IPS-NIHi7 (cell line): ENCODE results near the gene GALNT1.

Experiments used
- DNase-seq: peaks from one replicate; pipeline ENCODE4 v3.0.0; 2012; ENCODE audit warnings: mixed read lengths; ENCODE audit errors: extremely low spot score

The GALNT1 gene

GRCh38 chr18:35755369-35755768, 173.8 kb downstream of the GALNT1 start:
- peak; percentile 9 for DNase-seq

- DNase-seq: peak; percentile 83
Measured at GRCh38 chr18:35756506-35757117, 175.1 kb downstream of the GALNT1 start.
